ENCODE data around the gene TMED9.
"Not testable (repeated sequence)": the region's sequence is repeated elsewhere in the genome, so short reads cannot be mapped to it uniquely, and the experiment has no call there.

TMED9 gene

GRCh38 chr5:177634912-177635311, 42.9 kb downstream of the TMED9 start:
- H3K36me3 Mint-ChIP-seq (ENCODE audit: low read depth): peaks cover 16% of the 10 kb centered on the region
- not testable (repeated sequence) for DNase-seq; H3K4me3 Mint-ChIP-seq; H3K4me1 Mint-ChIP-seq (ENCODE audit: low read depth); H3K9me3 Mint-ChIP-seq; H3K27me3 Mint-ChIP-seq; H3K27ac Mint-ChIP-seq

- DNase-seq, H3K4me3 Mint-ChIP-seq, H3K27ac Mint-ChIP-seq, H3K9me3 Mint-ChIP-seq, H3K27me3 Mint-ChIP-seq: not testable (repeated sequence)
- peaks cover 14% of the 10 kb centered on the region for H3K4me1 Mint-ChIP-seq (ENCODE audit: low read depth)
- peaks cover 31% of the 10 kb centered on the region for H3K36me3 Mint-ChIP-seq (ENCODE audit: low read depth)
These were observed 53.5 kb downstream of the TMED9 start for GRCh38 chr5:177645462-177645861.
